HEK293T (cell line): ENCODE measurements around the gene MKKS.

ENCODE experiments used
- CTCF ChIA-PET: fragments of 350-600 bp; formaldehyde crosslinking; extraction: SDS; loops from one replicate; lab custom pipeline; 2021; ENCODE audit warnings: antibody characterized with exemption, inconsistent platforms; lab: Yijun Ruan, JAX
- POLR2A ChIA-PET: fragments of 350-600 bp; formaldehyde crosslinking; extraction: SDS; loops from one replicate; lab custom pipeline; 2020; ENCODE audit warnings: antibody characterized with exemption, inconsistent platforms; lab: Yijun Ruan, JAX
- DNase-seq: peaks from one replicate; pipeline ENCODE4 v3.0.0; 2012; ENCODE audit warnings: mixed read lengths; ENCODE audit errors: extremely low spot score
- ARNT ChIP-seq: fragments of 450-650 bp; IDR thresholded peaks from 2 replicates; pipeline ENCODE4 v1.6.1; 2017; ENCODE audit warnings: mild to moderate bottlenecking
- BHLHE40 ChIP-seq: fragments of 450-650 bp; IDR thresholded peaks from 2 replicates; pipeline ENCODE4 v1.6.1; 2016; ENCODE audit warnings: mild to moderate bottlenecking, moderate library complexity, borderline replicate concordance
- CTBP1 ChIP-seq: fragments of 450-650 bp; IDR thresholded peaks from 2 replicates; pipeline ENCODE4 v1.6.1; 2016; ENCODE audit warnings: borderline replicate concordance
- ELF4 ChIP-seq: fragments of 450-650 bp; IDR thresholded peaks from 2 replicates; pipeline ENCODE4 v1.6.1; 2017; ENCODE audit warnings: antibody characterized with exemption
- FOXA1 ChIP-seq: fragments of 450-650 bp; IDR thresholded peaks from 2 replicates; pipeline ENCODE4 v1.6.1; 2016; ENCODE audit warnings: mild to moderate bottlenecking
- FOXK2 ChIP-seq: fragments of 450-650 bp; IDR thresholded peaks from 2 replicates; pipeline ENCODE4 v1.6.1; 2016; ENCODE audit warnings: mild to moderate bottlenecking
- FOXM1 ChIP-seq: fragments of 450-650 bp; IDR thresholded peaks from 2 replicates; pipeline ENCODE4 v1.6.1; 2017; ENCODE audit warnings: mild to moderate bottlenecking, borderline replicate concordance
- HDGF ChIP-seq: fragments of 450-650 bp; IDR thresholded peaks from 2 replicates; pipeline ENCODE4 v1.6.1; 2017; ENCODE audit warnings: antibody characterized with exemption, borderline replicate concordance
- L3MBTL2 ChIP-seq: fragments of 450-650 bp; conservative IDR thresholded peaks from 2 replicates; pipeline ENCODE4 v1.6.1; 2016; ENCODE audit warnings: mild to moderate bottlenecking
- LEF1 ChIP-seq: fragments of 450-650 bp; IDR thresholded peaks from 2 replicates; pipeline ENCODE4 v1.6.1; 2017; ENCODE audit warnings: mild to moderate bottlenecking, borderline replicate concordance
- NFRKB ChIP-seq: fragments of 450-650 bp; IDR thresholded peaks from 2 replicates; pipeline ENCODE4 v1.6.1; 2016; ENCODE audit warnings: mild to moderate bottlenecking, moderate library complexity
- SP1 ChIP-seq: fragments of 450-650 bp; IDR thresholded peaks from 2 replicates; pipeline ENCODE4 v1.6.1; 2017
- SUZ12 ChIP-seq: fragments of 450-650 bp; IDR thresholded peaks from 2 replicates; pipeline ENCODE4 v1.6.1; 2016; ENCODE audit warnings: mild to moderate bottlenecking
- TARDBP ChIP-seq: fragments of 450-650 bp; IDR thresholded peaks from 2 replicates; pipeline ENCODE4 v1.6.1; 2016
- ZNF384 ChIP-seq: fragments of 450-650 bp; IDR thresholded peaks from 2 replicates; pipeline ENCODE4 v1.6.1; 2016
- TF ChIP-seq, protein P1 (sequence below): fragments of 450-650 bp; IDR thresholded peaks from 2 replicates; pipeline ENCODE4 v1.6.1; 2016

The MKKS gene

DNA sequence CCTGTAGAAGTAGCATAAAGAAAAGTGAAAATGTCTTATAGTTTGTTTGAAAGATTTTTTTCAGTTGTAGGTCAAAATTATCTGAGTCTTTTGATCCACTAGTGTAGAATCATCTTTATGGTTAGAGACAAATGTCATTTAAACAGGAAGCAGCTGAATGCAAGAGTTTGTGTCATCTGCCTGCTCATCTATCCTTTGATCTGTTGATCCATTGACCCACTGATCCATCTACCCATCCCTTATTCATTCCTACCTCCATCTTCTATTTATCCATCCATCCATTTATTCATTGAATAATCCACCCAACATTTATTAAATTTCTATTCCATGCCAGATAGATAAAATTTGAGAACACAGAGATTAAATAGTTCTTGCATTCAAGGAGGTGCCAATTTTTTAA, 62.6 kb downstream of the MKKS start:
- TF ChIP-seq, protein P1, sequence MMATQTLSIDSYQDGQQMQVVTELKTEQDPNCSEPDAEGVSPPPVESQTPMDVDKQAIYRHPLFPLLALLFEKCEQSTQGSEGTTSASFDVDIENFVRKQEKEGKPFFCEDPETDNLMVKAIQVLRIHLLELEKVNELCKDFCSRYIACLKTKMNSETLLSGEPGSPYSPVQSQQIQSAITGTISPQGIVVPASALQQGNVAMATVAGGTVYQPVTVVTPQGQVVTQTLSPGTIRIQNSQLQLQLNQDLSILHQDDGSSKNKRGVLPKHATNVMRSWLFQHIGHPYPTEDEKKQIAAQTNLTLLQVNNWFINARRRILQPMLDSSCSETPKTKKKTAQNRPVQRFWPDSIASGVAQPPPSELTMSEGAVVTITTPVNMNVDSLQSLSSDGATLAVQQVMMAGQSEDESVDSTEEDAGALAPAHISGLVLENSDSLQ = no peak
- TF ChIP-seq ELF4 = no peak
- TF ChIP-seq LEF1 = no peak
- TF ChIP-seq SUZ12 = no peak
- no peak for TF ChIP-seq SP1
- TF ChIP-seq FOXA1 = no peak
- ChIA-PET CTCF (no interaction called here), POLR2A (no interaction called here)
- DNase-seq = no peak

DNA sequence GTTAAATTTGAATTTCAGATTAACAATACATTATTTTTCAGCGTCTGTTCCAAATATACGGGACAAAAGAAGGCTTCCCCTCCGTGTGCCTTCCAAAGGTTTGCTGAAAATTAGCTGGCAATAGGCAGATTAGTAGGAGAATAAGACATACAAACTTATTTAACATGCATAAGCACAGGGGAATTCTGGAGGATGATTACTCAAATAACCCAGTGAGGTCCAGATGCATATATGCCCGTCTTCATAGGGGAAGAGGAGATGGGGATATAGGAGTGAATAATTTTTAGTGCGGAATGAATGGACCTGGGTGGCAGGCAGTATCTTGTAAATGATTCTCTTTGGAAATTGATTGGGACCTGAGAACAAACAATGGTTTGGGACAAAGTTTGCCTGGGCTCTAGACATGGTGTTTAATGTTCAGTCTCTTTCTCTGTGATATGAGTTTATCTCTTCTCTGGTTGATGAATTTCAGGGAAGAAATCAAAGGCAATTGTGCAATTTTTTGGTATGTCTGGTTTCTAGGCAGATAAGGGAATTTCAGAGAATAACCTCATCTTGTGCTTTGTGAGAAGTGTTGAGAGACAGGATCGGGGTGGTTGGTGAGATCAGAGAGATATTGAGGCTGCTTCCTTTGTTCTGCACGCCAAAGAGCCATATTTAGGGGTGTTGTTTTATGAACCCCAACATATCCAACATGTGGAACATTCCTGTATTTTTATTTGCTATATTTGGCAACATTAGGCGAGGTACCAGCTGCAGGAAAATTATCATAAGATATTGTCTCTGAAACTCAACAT, 63.7 kb downstream of the MKKS start:
- ChIA-PET POLR2A (no interaction called here), CTCF (no interaction called here)
- no peak for DNase-seq
- TF ChIP-seq FOXK2 (no peak), LEF1 (no peak), FOXM1 (no peak), TARDBP (no peak), HDGF (no peak), NFRKB (no peak), SUZ12 (no peak), CTBP1 (no peak), L3MBTL2 (no peak), ELF4 (no peak), ARNT (no peak), BHLHE40 (no peak), SP1 (no peak), FOXA1 (no peak), ZNF384 (no peak)
- TF ChIP-seq, protein P1 = no peak

DNA sequence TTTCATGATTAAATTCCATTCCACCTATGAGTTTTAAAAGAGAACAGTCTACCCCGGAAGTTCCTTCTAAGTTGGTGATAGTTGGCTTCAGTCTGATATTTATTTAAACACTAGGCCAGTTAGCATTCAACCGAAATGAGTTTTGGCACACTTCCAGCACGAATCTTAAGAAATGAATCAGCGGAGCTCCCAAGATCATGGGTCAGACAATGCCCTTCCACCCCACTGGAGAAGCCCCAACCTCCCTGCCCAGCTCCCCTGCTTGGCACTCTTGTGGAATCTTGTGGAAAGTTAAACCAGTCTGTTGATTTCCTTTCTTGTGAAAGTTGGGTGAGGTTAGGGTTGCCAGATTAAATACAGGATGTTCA, 64.3 kb downstream of the MKKS start:
- ChIA-PET POLR2A (no interaction called here), CTCF (no interaction called here)
- TF ChIP-seq FOXK2 = no peak
- no peak for TF ChIP-seq CTBP1
- no peak for DNase-seq

DNA sequence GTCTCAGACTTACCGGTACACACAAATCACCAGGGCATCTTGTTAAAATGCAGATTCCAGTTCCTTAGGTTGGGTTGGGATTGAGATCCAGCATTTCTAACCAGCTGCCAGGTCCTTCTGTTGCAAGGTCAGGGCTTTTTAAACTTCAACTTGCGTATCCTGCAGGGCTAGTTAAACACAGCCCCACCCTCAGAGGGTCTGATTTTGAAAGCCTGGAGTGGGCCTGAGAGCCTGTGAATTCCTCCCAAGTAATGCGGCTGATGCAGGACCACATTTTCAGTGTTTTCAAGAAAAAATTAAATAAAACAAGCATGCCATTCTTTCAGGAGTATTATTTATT, 65.3 kb downstream of the MKKS start:
- ChIA-PET CTCF (no interaction called here), POLR2A (no interaction called here)
- no peak for DNase-seq
- TF ChIP-seq LEF1 (no peak), BHLHE40 (no peak), ELF4 (no peak), FOXM1 (no peak), SUZ12 (no peak), FOXA1 (no peak), NFRKB (no peak), ZNF384 (no peak), SP1 (no peak), ARNT (no peak)

DNA sequence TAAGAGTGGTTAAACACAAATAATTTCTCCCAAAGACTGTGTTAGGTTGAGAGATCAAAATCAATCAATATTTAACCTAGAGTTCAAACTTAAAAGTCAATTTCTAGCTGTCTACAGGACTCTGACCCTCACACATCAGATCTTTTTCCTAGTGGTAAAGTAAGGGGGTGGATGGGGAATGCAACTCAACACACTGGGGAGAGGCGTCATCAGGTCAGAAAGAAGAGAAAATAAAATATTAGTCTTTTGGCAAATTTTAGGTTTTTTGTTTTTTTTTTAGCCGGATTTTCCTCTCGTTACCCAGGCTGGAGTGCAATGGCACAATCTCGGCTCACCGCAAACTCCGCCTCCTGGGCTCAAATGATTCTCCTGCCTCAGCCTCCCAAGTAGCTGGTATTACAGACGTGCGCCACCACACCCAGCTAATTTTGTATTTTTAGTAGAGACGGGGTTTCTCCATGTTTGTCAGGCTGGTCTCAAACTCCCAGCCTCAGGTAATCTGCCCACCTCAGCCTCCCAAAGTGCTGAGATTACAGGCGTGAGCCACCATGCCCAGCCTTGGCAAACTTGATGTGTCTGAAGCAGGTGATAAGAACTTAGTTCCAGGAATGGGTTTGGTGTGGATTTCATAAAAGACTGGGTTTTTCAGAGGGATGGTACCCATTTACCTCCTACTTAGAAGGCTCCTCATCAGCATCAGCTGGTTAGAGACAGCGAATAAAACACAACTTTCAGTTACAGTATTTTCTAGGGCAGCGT, 65.9 kb downstream of the MKKS start:
- ChIA-PET CTCF (no interaction called here), POLR2A (no interaction called here)
- DNase-seq = no peak
- no peak for TF ChIP-seq LEF1
- no peak for TF ChIP-seq FOXK2
- no peak for TF ChIP-seq BHLHE40
- no peak for TF ChIP-seq HDGF
- no peak for TF ChIP-seq ZNF384
- TF ChIP-seq SUZ12 = no peak
- TF ChIP-seq NFRKB = no peak
- no peak for TF ChIP-seq TARDBP
- no peak for TF ChIP-seq FOXM1
- TF ChIP-seq ELF4 = no peak

DNA sequence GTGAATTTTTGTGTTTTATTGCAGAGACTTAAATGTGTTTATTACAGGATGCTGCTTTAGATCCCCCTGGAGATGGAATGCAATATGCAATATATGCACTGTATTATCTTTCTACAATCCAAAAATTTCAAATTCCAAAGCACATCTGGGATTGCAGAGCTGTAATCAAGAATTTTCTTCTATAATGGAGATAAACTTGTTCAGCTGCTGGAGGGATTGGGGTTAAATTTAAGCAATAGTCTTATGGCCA, 66.4 kb downstream of the MKKS start:
- ChIA-PET POLR2A (interaction anchor here (0.6 kb wide), 1 partner anchor 16 kb away, joined by 3 read pairs; no protein-coding TSS in a partner anchor), CTCF (no interaction called here)
- no peak for DNase-seq
- no peak for TF ChIP-seq SUZ12
- no peak for TF ChIP-seq ARNT
- TF ChIP-seq FOXK2 = no peak
- TF ChIP-seq, protein P1 = no peak
- no peak for TF ChIP-seq TARDBP
- no peak for TF ChIP-seq FOXM1
- TF ChIP-seq HDGF = no peak
- TF ChIP-seq SP1 = no peak
- TF ChIP-seq FOXA1 = no peak
- no peak for TF ChIP-seq ZNF384
- no peak for TF ChIP-seq LEF1
- TF ChIP-seq ELF4 = no peak
- no peak for TF ChIP-seq CTBP1
- no peak for TF ChIP-seq BHLHE40
